Measurements from ENCODE around the gene CLCN3. TPM values are rescaled to one million over a fixed set of nuclear protein-coding genes. Genes with fewer than 3 reads are reported as not detected.
"Not testable (repeated sequence)": the region's sequence is repeated elsewhere in the genome, so short reads cannot be mapped to it uniquely, and the experiment has no call there.

The CLCN3 gene
- total and polyA plus RNA-seq, 4 experiments from 2014 or later, result 6.2 to 37.7 (median 25.7) TPM

- DNase-seq, result no peak
- Histone ChIP-seq H3K27me3 (ENCODE audit: insufficient read depth, low read length) (no peaks in the 10 kb centered on the region), H3K4me1 (ENCODE audit: insufficient read depth, low read length) (no peaks in the 10 kb centered on the region), H3K27ac (ENCODE audit: low read depth, low read length) (no peak overlapping the region), H3K36me3 (ENCODE audit: insufficient read depth, low read length) (peaks cover 10% of the 10 kb centered on the region), H3K9me3 (ENCODE audit: control insufficient read depth in 1 of 2, low read length in 2 of 2) (no peaks in the 10 kb centered on the region), H3K4me3 (ENCODE audit: low read length in 2 of 2) (no peak overlapping the region)
- ChIA-PET CTCF (ENCODE audit: partially characterized antibody) (interaction anchor here (1.4 to 2.5 kb wide), 2 partner anchors 11 to 114 kb away, joined by 3 to 8 read pairs; partner anchors contain the start of gene NEK1), POLR2A (ENCODE audit: partially characterized antibody) (interaction anchor here (0.6 kb wide), 1 partner anchor 31 kb away, joined by 3 read pairs; no protein-coding TSS in a partner anchor)
- no peak overlapping the region for H3K4me3 Mint-ChIP-seq
- H3K27me3 Mint-ChIP-seq, result no peaks in the 10 kb centered on the region
- no peak overlapping the region for H3K27ac Mint-ChIP-seq
- intact Hi-C loops (cut with micrococcal nuclease), result no loop called here
- peaks cover 20 to 32% of the 10 kb centered on the region in 2 donors for H3K36me3 Mint-ChIP-seq
- H3K4me1 Mint-ChIP-seq, result peaks cover 0 to 2% (median 0%) of the 10 kb centered on the region in 4 donors
- H3K9me3 Mint-ChIP-seq, result no peaks in the 10 kb centered on the region
Measured at GRCh38 chr4:169727616-169728015, 107.2 kb downstream of the CLCN3 start.

- peaks cover 22 to 39% of the 10 kb centered on the region in 2 donors for H3K36me3 Mint-ChIP-seq
- POLR2A ChIA-PET (ENCODE audit: partially characterized antibody), result no interaction called here
Measured at GRCh38 chr4:169730564-169730963, 110.2 kb downstream of the CLCN3 start.

GRCh38 chr4:169738604-169739003, 118.2 kb downstream of the CLCN3 start:
- peak overlapping the region in 1 of 7 donors; percentile 86 for H3K27ac Mint-ChIP-seq

More at GRCh38 chr4:169730564-169730963, 110.2 kb downstream of the CLCN3 start:
- DNase-seq, result no peak
- Histone ChIP-seq H3K27me3 (ENCODE audit: insufficient read depth, low read length) (no peaks in the 10 kb centered on the region), H3K4me3 (ENCODE audit: low read length in 2 of 2) (no peak overlapping the region), H3K36me3 (ENCODE audit: insufficient read depth, low read length) (peaks cover 10% of the 10 kb centered on the region), H3K9me3 (ENCODE audit: control insufficient read depth in 1 of 2, low read length in 2 of 2) (no peaks in the 10 kb centered on the region), H3K27ac (ENCODE audit: low read depth, low read length) (no peak overlapping the region), H3K4me1 (ENCODE audit: insufficient read depth, low read length) (no peaks in the 10 kb centered on the region)
- no peaks in the 10 kb centered on the region for H3K9me3 Mint-ChIP-seq
- intact Hi-C loops (cut with micrococcal nuclease), result no loop called here
- peak overlapping the region in 1 of 7 donors; percentile 7 for H3K27ac Mint-ChIP-seq
- no peaks in the 10 kb centered on the region for H3K27me3 Mint-ChIP-seq
- peaks cover 0 to 2% (median 0%) of the 10 kb centered on the region in 4 donors for H3K4me1 Mint-ChIP-seq
- no peak overlapping the region for H3K4me3 Mint-ChIP-seq
- CTCF ChIA-PET (ENCODE audit: partially characterized antibody), result interaction anchor here (1.2 to 1.3 kb wide), 2 partner anchors 31 to 80 kb away, joined by 3 to 4 read pairs; no protein-coding TSS in a partner anchor

GRCh38 chr4:169741569-169741968, 121.2 kb downstream of the CLCN3 start:
- intact Hi-C loops (cut with micrococcal nuclease), result no loop called here
- Histone ChIP-seq H3K4me3 (ENCODE audit: low read length in 2 of 2) (no peak overlapping the region), H3K27ac (ENCODE audit: low read depth, low read length) (no peak overlapping the region), H3K9me3 (ENCODE audit: control insufficient read depth in 1 of 2, low read length in 2 of 2) (no peaks in the 10 kb centered on the region), H3K36me3 (ENCODE audit: insufficient read depth, low read length) (no peaks in the 10 kb centered on the region), H3K4me1 (ENCODE audit: insufficient read depth, low read length) (no peaks in the 10 kb centered on the region), H3K27me3 (ENCODE audit: insufficient read depth, low read length) (no peaks in the 10 kb centered on the region)
- no peaks in the 10 kb centered on the region for H3K27me3 Mint-ChIP-seq
- peaks cover 0 to 6% (median 0%) of the 10 kb centered on the region in 4 donors for H3K4me1 Mint-ChIP-seq
- H3K9me3 Mint-ChIP-seq, result no peaks in the 10 kb centered on the region
- H3K36me3 Mint-ChIP-seq, result peaks cover 49 to 55% of the 10 kb centered on the region in 2 donors
- DNase-seq, result no peak
- POLR2A ChIA-PET (ENCODE audit: partially characterized antibody), result no interaction called here
- H3K27ac Mint-ChIP-seq, result peak overlapping the region in 1 of 7 donors; percentile 1
- no peak overlapping the region for H3K4me3 Mint-ChIP-seq
- CTCF ChIA-PET (ENCODE audit: partially characterized antibody), result interaction anchor here (1.3 kb wide), 1 partner anchor 122 kb away, joined by 3 read pairs; no protein-coding TSS in a partner anchor

More at GRCh38 chr4:169738604-169739003, 118.2 kb downstream of the CLCN3 start:
- H3K4me1 ChIP-seq (ENCODE audit: insufficient read depth, low read length); DNase-seq; intact Hi-C loops (cut with micrococcal nuclease); POLR2A ChIA-PET (ENCODE audit: partially characterized antibody); H3K27me3 ChIP-seq (ENCODE audit: insufficient read depth, low read length); H3K4me3 Mint-ChIP-seq; H3K9me3 ChIP-seq (ENCODE audit: control insufficient read depth in 1 of 2, low read length in 2 of 2); H3K9me3 Mint-ChIP-seq; H3K36me3 ChIP-seq (ENCODE audit: insufficient read depth, low read length); H3K4me3 ChIP-seq (ENCODE audit: low read length in 2 of 2); H3K27ac ChIP-seq (ENCODE audit: low read depth, low read length); H3K27me3 Mint-ChIP-seq; H3K4me1 Mint-ChIP-seq: not testable (repeated sequence)
- CTCF ChIA-PET (ENCODE audit: partially characterized antibody), result interaction anchor here (1.5 kb wide), 1 partner anchor 12 kb away, joined by 3 read pairs; no protein-coding TSS in a partner anchor
- peaks cover 46 to 48% of the 10 kb centered on the region in 2 donors for H3K36me3 Mint-ChIP-seq

GRCh38 chr4:169744601-169745000, 124.2 kb downstream of the CLCN3 start:
- CTCF ChIA-PET (ENCODE audit: partially characterized antibody), result interaction anchor here (0.6 kb wide), 1 partner anchor 734 kb away, joined by 3 read pairs; the partner anchor contains the start of gene CBR4
- H3K27me3 Mint-ChIP-seq, result no peaks in the 10 kb centered on the region
- peaks cover 14% of the 10 kb centered on the region for H3K36me3 ChIP-seq (ENCODE audit: insufficient read depth, low read length)
- peaks cover 0 to 6% (median 0%) of the 10 kb centered on the region in 4 donors for H3K4me1 Mint-ChIP-seq
- DNase-seq, result no peak
- peak overlapping the region in 1 of 7 donors; percentile 28 for H3K27ac Mint-ChIP-seq
- H3K36me3 Mint-ChIP-seq, result peaks cover 35 to 46% of the 10 kb centered on the region in 2 donors
- no peak overlapping the region for H3K4me3 Mint-ChIP-seq
- no peak overlapping the region for H3K4me3 ChIP-seq (ENCODE audit: low read length in 2 of 2)
- H3K27ac ChIP-seq (ENCODE audit: low read depth, low read length), result no peak overlapping the region
- no peaks in the 10 kb centered on the region for H3K9me3 ChIP-seq (ENCODE audit: control insufficient read depth in 1 of 2, low read length in 2 of 2)
- H3K9me3 Mint-ChIP-seq, result no peaks in the 10 kb centered on the region
- no peaks in the 10 kb centered on the region for H3K27me3 ChIP-seq (ENCODE audit: insufficient read depth, low read length)
- no peaks in the 10 kb centered on the region for H3K4me1 ChIP-seq (ENCODE audit: insufficient read depth, low read length)
- POLR2A ChIA-PET (ENCODE audit: partially characterized antibody), result no interaction called here
- intact Hi-C loops (cut with micrococcal nuclease), result no loop called here

GRCh38 chr4:169745291-169745690, 124.9 kb downstream of the CLCN3 start:
- Mint-ChIP-seq H3K4me1 (peaks cover 0 to 6% (median 0%) of the 10 kb centered on the region in 4 donors), H3K4me3 (no peak overlapping the region), H3K9me3 (no peaks in the 10 kb centered on the region), H3K36me3 (peaks cover 36 to 51% of the 10 kb centered on the region in 2 donors), H3K27ac (no peak overlapping the region), H3K27me3 (no peaks in the 10 kb centered on the region)
- no peak overlapping the region for H3K27ac ChIP-seq (ENCODE audit: low read depth, low read length)
- no peaks in the 10 kb centered on the region for H3K9me3 ChIP-seq (ENCODE audit: control insufficient read depth in 1 of 2, low read length in 2 of 2)
- POLR2A ChIA-PET (ENCODE audit: partially characterized antibody), result no interaction called here
- no peak overlapping the region for H3K4me3 ChIP-seq (ENCODE audit: low read length in 2 of 2)
- peaks cover 20% of the 10 kb centered on the region for H3K36me3 ChIP-seq (ENCODE audit: insufficient read depth, low read length)
- intact Hi-C loops (cut with micrococcal nuclease), result no loop called here
- no peaks in the 10 kb centered on the region for H3K4me1 ChIP-seq (ENCODE audit: insufficient read depth, low read length)
- H3K27me3 ChIP-seq (ENCODE audit: insufficient read depth, low read length), result no peaks in the 10 kb centered on the region
- CTCF ChIA-PET (ENCODE audit: partially characterized antibody), result no interaction called here
- no peak for DNase-seq

GRCh38 chr4:169756971-169757574, 136.7 kb downstream of the CLCN3 start:
- peak overlapping the region; percentile 83 to 93 (median 88) for H3K4me3 Mint-ChIP-seq
- Histone ChIP-seq H3K9me3 (ENCODE audit: control insufficient read depth in 1 of 2, low read length in 2 of 2) (no peaks in the 10 kb centered on the region), H3K36me3 (ENCODE audit: insufficient read depth, low read length) (peaks cover 6% of the 10 kb centered on the region), H3K27me3 (ENCODE audit: insufficient read depth, low read length) (no peaks in the 10 kb centered on the region), H3K4me3 (ENCODE audit: low read length in 2 of 2) (peak overlapping the region; percentile 83 to 89), H3K27ac (ENCODE audit: low read depth, low read length) (peak overlapping the region; percentile 54), H3K4me1 (ENCODE audit: insufficient read depth, low read length) (peaks cover 18% of the 10 kb centered on the region)
- ChIA-PET POLR2A (ENCODE audit: partially characterized antibody) (interaction anchor here (0.7 to 2.1 kb wide), 5 partner anchors 20 to 268 kb away, joined by 3 to 8 read pairs (median 3); partner anchors contain the start of gene NEK1), CTCF (ENCODE audit: partially characterized antibody) (interaction anchor here (1.1 kb wide), 1 partner anchor 144 kb away, joined by 5 read pairs; no protein-coding TSS in a partner anchor)
- peaks cover 5 to 10% of the 10 kb centered on the region in 2 donors for H3K36me3 Mint-ChIP-seq
- H3K4me1 Mint-ChIP-seq, result peaks cover 24 to 33% (median 26%) of the 10 kb centered on the region in 4 donors
- H3K9me3 Mint-ChIP-seq, result no peaks in the 10 kb centered on the region
- DNase-seq, result no peak
- no peaks in the 10 kb centered on the region for H3K27me3 Mint-ChIP-seq
- H3K27ac Mint-ChIP-seq, result peak overlapping the region; percentile 12 to 85 (median 53)
- intact Hi-C loops (cut with micrococcal nuclease), result loop anchor here (1.0 to 5.0 kb wide), 2 partner anchors 144 to 1275 kb away; partner anchors contain the start of gene DDX60L
